ENCODE data around the gene PIK3AP1.
"Not testable (repeated sequence)": the region's sequence is repeated elsewhere in the genome, so short reads cannot be mapped to it uniquely, and the experiment has no call there.

DNA sequence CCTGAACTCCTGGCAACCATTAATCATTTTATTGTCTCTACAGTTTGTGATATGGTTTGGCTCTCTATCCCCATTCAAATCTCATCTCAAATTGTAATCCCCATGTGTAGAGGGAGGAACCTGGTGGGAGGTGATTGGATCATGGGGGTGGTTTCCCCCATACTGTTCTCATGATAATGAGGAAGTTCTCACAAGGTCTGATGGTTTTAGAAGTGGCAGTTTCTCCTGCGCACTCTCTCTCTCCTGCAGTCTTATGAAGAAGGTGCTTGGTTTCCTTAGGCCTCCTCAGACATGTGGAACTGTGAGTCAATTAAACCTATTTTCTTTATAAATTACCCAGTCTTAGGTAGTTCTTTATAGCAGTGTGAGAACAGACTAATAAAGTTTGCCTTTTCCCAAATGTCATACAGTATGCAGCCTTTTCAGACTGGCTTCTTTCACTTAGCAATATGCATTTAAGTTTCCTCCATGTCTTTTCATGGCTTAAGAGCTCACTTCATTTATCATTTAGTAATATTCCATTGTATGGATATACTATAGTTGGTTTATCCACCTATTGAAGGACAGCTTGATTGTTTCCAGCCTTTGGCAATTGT lies 17.1 kb upstream of the PIK3AP1 start:
- TF ChIP-seq, protein P1, sequence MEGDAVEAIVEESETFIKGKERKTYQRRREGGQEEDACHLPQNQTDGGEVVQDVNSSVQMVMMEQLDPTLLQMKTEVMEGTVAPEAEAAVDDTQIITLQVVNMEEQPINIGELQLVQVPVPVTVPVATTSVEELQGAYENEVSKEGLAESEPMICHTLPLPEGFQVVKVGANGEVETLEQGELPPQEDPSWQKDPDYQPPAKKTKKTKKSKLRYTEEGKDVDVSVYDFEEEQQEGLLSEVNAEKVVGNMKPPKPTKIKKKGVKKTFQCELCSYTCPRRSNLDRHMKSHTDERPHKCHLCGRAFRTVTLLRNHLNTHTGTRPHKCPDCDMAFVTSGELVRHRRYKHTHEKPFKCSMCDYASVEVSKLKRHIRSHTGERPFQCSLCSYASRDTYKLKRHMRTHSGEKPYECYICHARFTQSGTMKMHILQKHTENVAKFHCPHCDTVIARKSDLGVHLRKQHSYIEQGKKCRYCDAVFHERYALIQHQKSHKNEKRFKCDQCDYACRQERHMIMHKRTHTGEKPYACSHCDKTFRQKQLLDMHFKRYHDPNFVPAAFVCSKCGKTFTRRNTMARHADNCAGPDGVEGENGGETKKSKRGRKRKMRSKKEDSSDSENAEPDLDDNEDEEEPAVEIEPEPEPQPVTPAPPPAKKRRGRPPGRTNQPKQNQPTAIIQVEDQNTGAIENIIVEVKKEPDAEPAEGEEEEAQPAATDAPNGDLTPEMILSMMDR (IDR thresholded peaks at IDR 0.05 in 8 of 11, conservative IDR thresholded peaks at IDR 0.05 in 3 of 11) = not testable (repeated sequence)
- TF ChIP-seq POLR2A (IDR thresholded peaks at IDR 0.05) = peak in 1 of 3 donors; percentile 34
- TF ChIP-seq POLR2AphosphoS5 (IDR thresholded peaks at IDR 0.05) = peak in 1 of 3 donors; percentile 78
